PC-3 (cell line): Measurements from ENCODE around the gene PNLIPRP2. TPM values are rescaled to one million over a fixed set of nuclear protein-coding genes. Genes with fewer than 3 reads are reported as not detected.

Experiments
- ATAC-seq: fragments of 200-7000 bp; cut with Tn5 transposase; 2 replicates; pipeline ENCODE4 v1.9.1; 2020; ENCODE audit warnings: mild to moderate bottlenecking, moderate library complexity
- BruUV-seq: library from RNA; stranded (reverse); fragments of 400-500 nt; replicated peaks from 2 replicates; lab custom pipeline; 2021; lab: Mats Ljungman, UMichigan
- CTCF ChIA-PET: fragments of 300-600 bp; sonication (Branson Sonifier 250); formaldehyde crosslinking; loops from one replicate; lab custom pipeline; 2022; ENCODE audit warnings: antibody characterized with exemption; lab: Charles Lee
- POLR2A ChIA-PET: fragments of 300-600 bp; sonication (Branson Sonifier 250); formaldehyde crosslinking; loops from one replicate; lab custom pipeline; 2022; ENCODE audit warnings: antibody characterized with exemption; ENCODE audit not compliant: unreplicated experiment; lab: Charles Lee
- DNase-seq: peaks from one replicate; pipeline ENCODE4 v3.0.0-alpha.2; 2015
- H2AFZ ChIP-seq: fragments of 300-600 bp; sonication (generic); 2 replicates; pipeline ENCODE4 v1.6.0; 2016; ENCODE audit warnings: antibody characterized with exemption, low read length
- H3F3A ChIP-seq: fragments of 300-600 bp; sonication (generic); one replicate; pipeline ENCODE4 v1.6.0; 2017; ENCODE audit warnings: antibody characterized with exemption, low read length, control low read depth, mild to moderate bottlenecking; ENCODE audit not compliant: unreplicated experiment
- H3K27ac ChIP-seq: fragments of 300-600 bp; sonication (generic); 2 replicates; pipeline ENCODE4 v1.5.1; 2016; ENCODE audit warnings: mild to moderate bottlenecking, low read length
- H3K27me3 ChIP-seq: fragments of 300-600 bp; sonication (generic); 2 replicates; pipeline ENCODE4 v1.6.1; 2016; ENCODE audit warnings: low read length, mixed read lengths
- H3K36me3 ChIP-seq: fragments of 300-600 bp; sonication (generic); 2 replicates; pipeline ENCODE4 v1.6.1; 2016; ENCODE audit warnings: low read depth, mixed run types, low read length, mixed read lengths
- H3K4me1 ChIP-seq: fragments of 300-600 bp; sonication (generic); 2 replicates; pipeline ENCODE4 v1.5.1; 2016; ENCODE audit warnings: low read length; ENCODE audit not compliant: insufficient read depth
- H3K4me2 ChIP-seq: fragments of 300-600 bp; sonication (generic); 2 replicates; pipeline ENCODE4 v1.6.0; 2016; ENCODE audit warnings: low read length
- H3K4me3 ChIP-seq: fragments of 300-600 bp; sonication (generic); 2 replicates; pipeline ENCODE4 v1.5.1; 2016; ENCODE audit warnings: mild to moderate bottlenecking, low read length, mixed read lengths
- H3K79me2 ChIP-seq: fragments of 300-600 bp; sonication (generic); 2 replicates; pipeline ENCODE4 v1.6.1; 2017; ENCODE audit warnings: low read length, mixed read lengths
- H3K9ac ChIP-seq: fragments of 300-600 bp; sonication (generic); 2 replicates; pipeline ENCODE4 v1.6.0; 2016; ENCODE audit warnings: mild to moderate bottlenecking, low read length
- H3K9me2 ChIP-seq: fragments of 300-600 bp; sonication (generic); replicated peaks from 2 replicates; pipeline ENCODE4 v1.6.1; 2016; ENCODE audit warnings: mixed run types, low read length, mixed read lengths
- H3K9me3 ChIP-seq: fragments of 300-600 bp; sonication (generic); 2 replicates; pipeline ENCODE4 v1.6.1; 2016; ENCODE audit warnings: low read length, mixed read lengths
- H4K20me1 ChIP-seq: fragments of 300-600 bp; sonication (generic); 2 replicates; pipeline ENCODE4 v1.6.1; 2016; ENCODE audit warnings: low read length, mixed read lengths
- CTCF ChIP-seq: fragments of 300-600 bp; sonication (generic); conservative IDR thresholded peaks from 2 replicates; pipeline ENCODE4 v1.5.1; 2017; ENCODE audit warnings: antibody characterized with exemption, low read depth, mild to moderate bottlenecking, low read length
- EZH2 ChIP-seq: fragments of 300-600 bp; sonication (generic); IDR thresholded peaks from one replicate; pipeline ENCODE4 v1.6.1; 2017; ENCODE audit warnings: antibody characterized with exemption, mild to moderate bottlenecking, low read length; ENCODE audit not compliant: unreplicated experiment
- EZH2phosphoT487 ChIP-seq: fragments of 300-600 bp; sonication (generic); IDR thresholded peaks from 2 replicates; pipeline ENCODE4 v1.6.1; 2018; ENCODE audit warnings: mild to moderate bottlenecking, antibody characterized with exemption, low read length, borderline replicate concordance
- intact Hi-C: fragments of 100-400 bp; cut with micrococcal nuclease; formaldehyde crosslinking; loops from 2 replicates; pipeline ENCODE4 v1.9.0; 2023
- total RNA-seq: library from RNA; depleted of rRNA; stranded (reverse); fragments of >200 nt; gene quantifications from 2 replicates; pipeline ENCODE4 v1.2.3, GENCODE V29; 2014

The PNLIPRP2 gene
- total RNA-seq, 1 experiment from 2014 or later = not detected

GRCh38 chr10:116590590-116591444 is 29.9 kb upstream of the PNLIPRP2 start, which contains the start of gene PNLIPRP1:
PNLIPRP1 (plus strand) TSS chr10:116590959; CDS start chr10:116591130, 171 bp downstream.
- no peak within 1 kb of the TSS for H2AFZ ChIP-seq
- no peaks in the 10 kb centered on the region for H4K20me1 ChIP-seq
- no peaks in the 10 kb centered on the region for H3K9me2 ChIP-seq
- no peak within 1 kb of the TSS for H3K4me3 ChIP-seq
- ATAC-seq = no peak
- DNase-seq = no peak
- POLR2A ChIA-PET = no interaction called here
- peaks cover 11% of the 10 kb centered on the region for H3K27me3 ChIP-seq
- intact Hi-C loops = no loop called here
- no TSS peak for BruUV-seq
- CTCF ChIA-PET = no interaction called here
- no peaks in the 10 kb centered on the region for H3K4me1 ChIP-seq
- H3K4me2 ChIP-seq = no peak within 1 kb of the TSS
- TF ChIP-seq CTCF (no peak), EZH2 (no peak), EZH2phosphoT487 (no peak)
- H3K9ac ChIP-seq = no peak within 1 kb of the TSS
- H3K9me3 ChIP-seq = no peaks in the 10 kb centered on the region
- no peaks in the 10 kb centered on the region for H3K36me3 ChIP-seq
- no peaks in the 10 kb centered on the region for H3K79me2 ChIP-seq
- no peak within 1 kb of the TSS for H3K27ac ChIP-seq
- no peaks in the 10 kb centered on the region for H3F3A ChIP-seq

GRCh38 chr10:116593139-116593740 is 27.5 kb upstream of the PNLIPRP2 start:
- no peak for TF ChIP-seq CTCF
- TF ChIP-seq EZH2phosphoT487 = no peak
- TF ChIP-seq EZH2 = no peak
- no peaks in the 10 kb centered on the region for H3K4me1 ChIP-seq
- no peaks in the 10 kb centered on the region for H3K9me3 ChIP-seq
- no peak overlapping the region for H2AFZ ChIP-seq
- DNase-seq (no peak), ATAC-seq (no peak)
- H3K9me2 ChIP-seq = no peaks in the 10 kb centered on the region
- no peak overlapping the region for H3K27ac ChIP-seq
- no peak overlapping the region for H3K4me3 ChIP-seq
- H3K4me2 ChIP-seq = no peak overlapping the region
- BruUV-seq = no TSS peak
- H3F3A ChIP-seq = no peaks in the 10 kb centered on the region
- H4K20me1 ChIP-seq = no peaks in the 10 kb centered on the region
- intact Hi-C loops = no loop called here
- H3K36me3 ChIP-seq = no peaks in the 10 kb centered on the region
- no peak overlapping the region for H3K9ac ChIP-seq
- POLR2A ChIA-PET = no interaction called here
- no peaks in the 10 kb centered on the region for H3K79me2 ChIP-seq
- CTCF ChIA-PET = no interaction called here
- H3K27me3 ChIP-seq = peaks cover 14% of the 10 kb centered on the region
